Measurements from ENCODE around the gene RASD2. TPM values are rescaled to one million over a fixed set of nuclear protein-coding genes. Genes with fewer than 3 reads are reported as not detected.

Gene RASD2
- total RNA-seq, 1 donor from 2014 or later: 0.16 TPM

DNA sequence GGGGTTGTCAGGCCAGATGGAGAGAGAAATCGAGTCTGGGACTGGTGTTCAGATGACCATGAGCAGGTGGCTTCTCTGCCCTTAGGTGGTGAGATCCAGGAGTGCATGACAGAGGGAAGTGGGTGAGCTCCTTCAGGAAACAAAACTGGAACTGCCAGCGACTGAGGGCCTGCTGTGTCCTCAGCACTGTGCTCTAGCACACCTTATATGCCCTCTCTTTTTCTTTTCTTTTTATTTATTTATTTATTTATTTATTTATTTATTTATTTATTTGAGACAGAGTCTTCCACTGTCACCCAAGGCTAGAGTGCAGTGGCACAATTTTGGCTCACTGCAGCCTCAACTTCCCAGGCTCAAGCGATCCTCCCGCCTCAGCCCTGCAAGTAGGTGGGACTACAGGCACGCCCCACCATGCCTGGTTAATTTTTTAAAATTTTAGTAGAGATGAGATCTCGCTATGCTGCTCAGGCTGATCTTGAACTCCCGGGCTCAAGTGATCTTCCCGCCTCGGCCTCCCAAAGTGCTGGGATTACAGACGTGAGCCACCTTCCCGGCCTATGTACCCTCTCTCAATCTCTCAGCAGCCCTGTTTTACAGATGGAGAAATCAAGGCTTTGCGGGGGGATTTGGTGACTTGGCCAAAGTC, 14.8 kb upstream of the RASD2 start:
- Mint-ChIP-seq H3K4me3 (ENCODE audit: unreplicated experiment) (no peak overlapping the region), H3K9me3 (ENCODE audit: unreplicated experiment) (peaks cover 2% of the 10 kb centered on the region), H3K27me3 (ENCODE audit: low read depth, unreplicated experiment) (peaks cover 50% of the 10 kb centered on the region), H3K27ac (ENCODE audit: unreplicated experiment) (no peak overlapping the region), H3K36me3 (ENCODE audit: low read depth, unreplicated experiment) (peaks cover 3% of the 10 kb centered on the region), H3K4me1 (ENCODE audit: low read depth, unreplicated experiment) (no peaks in the 10 kb centered on the region)
- Histone ChIP-seq H3K27ac (ENCODE audit: low read depth, low read length) (no peak overlapping the region), H3K9ac (ENCODE audit: low read length) (no peak overlapping the region), H3K4me2 (ENCODE audit: low read length) (no peak overlapping the region), H3K27me3 (ENCODE audit: insufficient read depth, low read length) (peaks cover 20% of the 10 kb centered on the region), H3K4me3 (ENCODE audit: insufficient read depth, low read depth, low read length) (no peak overlapping the region), H3K36me3 (ENCODE audit: insufficient read depth, low read length) (no peaks in the 10 kb centered on the region), H3K9me3 (ENCODE audit: insufficient read depth, low read depth, low read length) (no peaks in the 10 kb centered on the region), H2AFZ (ENCODE audit: low read depth, low read length) (no peak overlapping the region), H4K20me1 (ENCODE audit: insufficient read depth, low read length) (no peaks in the 10 kb centered on the region), H3K79me2 (ENCODE audit: insufficient read depth, low read length) (no peaks in the 10 kb centered on the region), H3K4me1 (ENCODE audit: insufficient read depth, low read length) (no peaks in the 10 kb centered on the region)
- DNase-seq (ENCODE audit: low read depth) (no peak), FAIRE-seq (no peak)
- TF ChIP-seq, protein P1, sequence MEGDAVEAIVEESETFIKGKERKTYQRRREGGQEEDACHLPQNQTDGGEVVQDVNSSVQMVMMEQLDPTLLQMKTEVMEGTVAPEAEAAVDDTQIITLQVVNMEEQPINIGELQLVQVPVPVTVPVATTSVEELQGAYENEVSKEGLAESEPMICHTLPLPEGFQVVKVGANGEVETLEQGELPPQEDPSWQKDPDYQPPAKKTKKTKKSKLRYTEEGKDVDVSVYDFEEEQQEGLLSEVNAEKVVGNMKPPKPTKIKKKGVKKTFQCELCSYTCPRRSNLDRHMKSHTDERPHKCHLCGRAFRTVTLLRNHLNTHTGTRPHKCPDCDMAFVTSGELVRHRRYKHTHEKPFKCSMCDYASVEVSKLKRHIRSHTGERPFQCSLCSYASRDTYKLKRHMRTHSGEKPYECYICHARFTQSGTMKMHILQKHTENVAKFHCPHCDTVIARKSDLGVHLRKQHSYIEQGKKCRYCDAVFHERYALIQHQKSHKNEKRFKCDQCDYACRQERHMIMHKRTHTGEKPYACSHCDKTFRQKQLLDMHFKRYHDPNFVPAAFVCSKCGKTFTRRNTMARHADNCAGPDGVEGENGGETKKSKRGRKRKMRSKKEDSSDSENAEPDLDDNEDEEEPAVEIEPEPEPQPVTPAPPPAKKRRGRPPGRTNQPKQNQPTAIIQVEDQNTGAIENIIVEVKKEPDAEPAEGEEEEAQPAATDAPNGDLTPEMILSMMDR (IDR thresholded peaks at IDR 0.05; ENCODE audit: insufficient read depth, low read depth, low read length): no peak
- no peak for TF ChIP-seq EZH2 (IDR thresholded peaks at IDR 0.05; ENCODE audit: insufficient read depth, low read length)

DNA sequence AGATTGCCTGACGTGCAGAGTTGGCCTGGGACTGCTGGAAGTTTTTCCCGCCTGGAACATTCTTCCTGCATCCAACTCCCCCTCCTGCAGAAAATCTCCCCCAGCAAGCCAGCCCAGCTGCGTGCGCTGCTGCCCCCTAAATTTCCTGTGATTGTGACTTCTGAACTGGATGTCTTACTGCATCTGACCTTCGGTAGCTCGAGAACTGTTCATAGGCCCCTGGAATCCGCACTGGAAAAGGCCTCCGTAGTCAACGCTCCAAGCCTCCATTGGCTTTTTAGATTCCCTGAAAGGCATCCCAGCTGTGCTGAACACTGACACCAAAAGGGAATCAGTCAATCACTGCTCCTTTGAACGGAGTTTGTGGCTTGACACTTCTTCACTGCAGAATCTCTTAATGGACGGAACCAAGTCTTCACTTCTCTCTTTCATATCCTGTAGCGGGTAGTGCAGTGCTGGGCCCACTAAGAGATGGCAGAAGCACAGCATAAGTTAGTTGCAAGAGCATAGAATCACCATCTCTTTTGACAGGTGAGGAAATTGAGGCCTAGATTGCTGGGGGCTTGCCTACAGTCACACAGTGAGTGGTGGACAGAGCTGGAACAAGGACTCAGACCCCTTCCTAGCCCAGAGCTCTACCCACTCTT, 14.2 kb upstream of the RASD2 start:
- H3K27ac ChIP-seq (ENCODE audit: low read depth, low read length): no peak overlapping the region

More for the DNA sequence above, 14.2 kb upstream of the RASD2 start:
- TF ChIP-seq, protein P1 (IDR thresholded peaks at IDR 0.05; ENCODE audit: insufficient read depth, low read depth, low read length): no peak
- TF ChIP-seq EZH2 (IDR thresholded peaks at IDR 0.05; ENCODE audit: insufficient read depth, low read length): no peak
- Histone ChIP-seq H4K20me1 (ENCODE audit: insufficient read depth, low read length) (no peaks in the 10 kb centered on the region), H3K4me2 (ENCODE audit: low read length) (no peak overlapping the region), H3K79me2 (ENCODE audit: insufficient read depth, low read length) (no peaks in the 10 kb centered on the region), H3K9me3 (ENCODE audit: insufficient read depth, low read depth, low read length) (no peaks in the 10 kb centered on the region), H3K4me1 (ENCODE audit: insufficient read depth, low read length) (no peaks in the 10 kb centered on the region), H3K9ac (ENCODE audit: low read length) (no peak overlapping the region), H2AFZ (ENCODE audit: low read depth, low read length) (no peak overlapping the region), H3K27me3 (ENCODE audit: insufficient read depth, low read length) (peaks cover 18% of the 10 kb centered on the region), H3K36me3 (ENCODE audit: insufficient read depth, low read length) (no peaks in the 10 kb centered on the region), H3K4me3 (ENCODE audit: insufficient read depth, low read depth, low read length) (no peak overlapping the region)
- FAIRE-seq (no peak), DNase-seq (ENCODE audit: low read depth) (no peak)
- Mint-ChIP-seq H3K4me3 (ENCODE audit: unreplicated experiment) (no peak overlapping the region), H3K27ac (ENCODE audit: unreplicated experiment) (no peak overlapping the region), H3K9me3 (ENCODE audit: unreplicated experiment) (peaks cover 2% of the 10 kb centered on the region), H3K4me1 (ENCODE audit: low read depth, unreplicated experiment) (no peaks in the 10 kb centered on the region), H3K27me3 (ENCODE audit: low read depth, unreplicated experiment) (peaks cover 48% of the 10 kb centered on the region), H3K36me3 (ENCODE audit: low read depth, unreplicated experiment) (peaks cover 3% of the 10 kb centered on the region)

All from astrocyte (in vitro differentiated cells and primary cell).